UCSD-AML1 (cell line): Measurements from ENCODE around the gene KRTAP4-5.
"Not testable (repeated sequence)": the region's sequence is repeated elsewhere in the genome, so short reads cannot be mapped to it uniquely, and the experiment has no call there.

Experiments used
- DNase-seq: peaks from one replicate; lab custom pipeline; 2025; ENCODE audit not compliant: unreplicated experiment; lab: John Stamatoyannopoulos, UW

KRTAP4-5 gene

DNA sequence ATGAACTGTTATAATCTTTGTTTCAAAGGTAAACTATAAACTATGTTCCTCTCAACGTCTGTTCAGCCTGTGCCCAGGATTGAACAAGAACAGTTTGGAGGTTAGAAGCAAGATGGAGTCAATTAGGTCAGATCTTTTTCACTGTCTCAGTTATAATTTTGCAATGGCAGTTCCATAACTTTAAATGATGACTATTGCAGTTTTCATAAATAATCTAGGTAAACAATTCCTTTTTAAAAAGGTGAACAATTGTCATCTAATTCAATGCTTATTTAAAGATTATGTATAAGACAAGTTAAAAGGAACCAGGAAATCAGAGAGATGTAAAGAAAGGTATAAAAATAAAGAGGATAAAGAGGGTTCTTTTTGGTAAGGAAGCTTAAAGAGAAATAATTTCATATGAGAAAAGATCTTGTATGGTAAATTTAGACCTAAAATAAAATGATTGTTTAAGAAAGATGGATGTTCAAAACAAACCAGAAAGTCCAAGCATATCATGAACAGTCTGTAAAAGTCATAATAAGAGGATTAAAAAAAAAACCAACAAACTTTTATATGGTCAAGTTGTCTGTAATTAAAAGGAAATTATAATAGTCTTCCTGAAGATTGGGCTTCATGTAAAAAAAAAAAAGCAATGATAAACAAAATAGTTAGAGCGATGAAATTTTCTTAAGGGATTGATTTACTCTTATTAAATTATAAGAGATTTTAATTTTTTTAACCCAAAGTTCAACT is 38.3 kb downstream of the KRTAP4-5 start:
- DNase-seq: no peak

DNA sequence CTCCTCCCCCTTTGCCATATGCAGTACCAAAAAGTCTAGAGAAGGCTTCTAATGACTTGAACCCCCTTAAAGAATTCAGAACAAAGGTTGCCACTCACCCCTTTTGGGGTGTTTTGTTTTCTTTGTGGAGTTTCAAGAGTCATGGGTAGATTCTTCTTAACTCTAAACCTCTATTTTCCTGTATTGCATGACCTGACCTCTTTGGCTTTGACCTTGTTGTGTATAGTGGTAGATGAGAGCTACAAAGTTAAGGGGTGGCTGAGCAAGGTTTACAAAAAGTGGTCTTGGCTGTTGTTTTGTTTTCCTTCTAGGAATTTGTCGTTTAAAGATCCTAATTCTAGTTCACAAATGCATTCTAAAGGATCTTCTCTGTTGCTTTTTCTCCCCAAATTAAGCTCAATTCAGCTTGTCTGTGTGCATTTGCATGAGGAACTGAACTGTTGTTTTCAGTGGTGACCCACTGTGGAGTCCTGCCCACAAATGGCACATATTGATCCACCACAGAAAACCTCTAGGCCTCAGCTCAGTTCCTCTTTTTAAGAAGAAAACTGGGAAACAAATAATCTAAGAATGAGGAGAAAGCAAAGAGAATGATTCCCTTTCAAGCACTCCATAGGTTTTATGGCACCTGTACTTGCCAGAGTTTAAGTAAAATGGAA is 40.8 kb downstream of the KRTAP4-5 start:
- DNase-seq: not testable (repeated sequence)

DNA sequence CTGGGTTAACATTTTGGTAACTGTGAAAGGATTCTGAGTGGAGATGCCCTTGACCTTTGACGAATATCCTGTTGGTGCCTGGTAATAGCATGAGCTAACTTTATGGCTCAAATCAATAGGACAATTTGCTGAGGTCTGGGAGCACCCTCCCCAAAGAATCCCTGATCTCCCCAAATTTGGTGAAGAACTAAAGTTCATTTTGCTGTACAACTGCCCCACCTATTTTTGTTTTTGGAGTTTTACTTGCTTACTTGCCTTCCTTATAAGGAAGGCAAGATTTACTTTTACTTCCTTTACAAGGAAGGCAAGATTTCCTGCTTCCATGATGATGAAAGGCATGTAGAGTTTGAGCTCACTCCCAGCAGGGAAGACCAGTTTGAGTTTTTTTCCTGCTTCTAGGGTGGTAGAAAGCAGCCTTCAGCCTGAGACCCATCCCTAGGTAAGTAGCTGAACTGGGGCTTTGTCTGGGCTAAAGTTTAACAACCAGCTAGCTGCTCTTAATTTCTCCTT is 41.6 kb downstream of the KRTAP4-5 start:
- no peak for DNase-seq

DNA sequence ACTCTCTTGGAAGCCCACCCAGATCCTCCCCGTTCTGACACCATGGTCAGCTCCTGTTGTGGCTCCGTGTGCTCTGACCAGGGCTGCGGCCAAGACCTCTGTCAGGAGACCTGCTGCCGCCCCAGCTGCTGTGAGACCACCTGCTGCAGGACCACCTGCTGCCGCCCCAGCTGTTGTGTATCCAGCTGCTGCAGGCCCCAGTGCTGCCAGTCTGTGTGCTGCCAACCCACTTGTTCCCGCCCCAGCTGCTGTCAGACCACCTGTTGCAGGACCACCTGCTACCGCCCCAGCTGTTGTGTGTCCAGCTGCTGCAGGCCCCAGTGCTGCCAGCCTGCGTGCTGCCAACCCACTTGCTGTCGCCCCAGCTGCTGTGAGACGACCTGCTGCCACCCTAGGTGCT is 44.3 kb downstream of the KRTAP4-5 start, which contains the start of gene KRTAP4-9:
Gene KRTAP4-9 (plus strand): TSS at position 43 of the 400 bp plus-strand sequence. CDS start 0 bp downstream, at position 43.
- DNase-seq: not testable (repeated sequence)

DNA sequence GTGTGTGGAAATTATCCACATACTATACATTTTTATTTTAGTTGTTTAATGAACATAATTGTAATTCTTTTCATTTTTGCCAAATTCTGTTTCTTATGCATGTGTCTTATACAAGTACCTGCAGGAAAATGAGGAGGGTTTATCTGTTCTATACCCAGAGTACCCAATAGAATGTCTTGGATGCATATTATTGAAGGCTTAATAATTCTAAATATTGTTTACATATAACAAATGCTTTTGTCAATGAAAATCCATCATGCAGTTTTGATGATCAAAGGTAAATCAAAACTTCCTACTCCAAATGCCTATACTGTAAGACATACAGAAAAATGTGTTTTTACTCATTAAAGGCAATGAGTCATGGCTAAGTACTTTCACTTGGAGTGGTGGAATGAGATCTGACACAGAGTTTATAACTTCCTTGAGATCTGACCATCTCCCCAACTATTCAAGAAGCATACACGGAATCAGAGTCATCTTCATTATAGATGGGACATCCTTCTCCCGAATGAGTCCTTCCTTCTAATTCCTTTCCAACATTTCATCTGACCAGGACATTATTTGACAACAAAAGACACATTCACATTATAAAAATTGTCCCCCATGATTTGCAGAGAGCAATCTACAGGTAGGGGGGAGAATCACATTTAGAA is 45.1 kb downstream of the KRTAP4-5 start:
- not testable (repeated sequence) for DNase-seq

DNA sequence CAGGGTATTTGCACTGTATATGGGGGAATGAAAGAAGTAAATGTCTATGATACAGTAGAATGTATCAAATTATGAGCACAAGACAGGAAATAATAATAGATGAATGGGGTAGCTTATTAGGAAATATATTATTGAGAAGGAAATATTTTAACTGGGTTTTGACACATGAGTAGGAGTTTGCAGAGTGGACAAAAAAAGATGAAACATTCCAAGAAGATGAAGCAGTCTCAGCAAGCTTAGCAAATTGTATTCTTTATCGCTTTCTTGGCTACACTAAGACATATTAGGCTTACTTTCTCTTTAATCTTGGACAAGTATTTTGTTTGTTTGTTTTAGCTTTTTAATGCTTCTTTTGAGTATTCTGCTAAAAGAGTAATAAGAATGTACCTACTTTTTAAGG is 45.7 kb downstream of the KRTAP4-5 start:
- DNase-seq: no peak

DNA sequence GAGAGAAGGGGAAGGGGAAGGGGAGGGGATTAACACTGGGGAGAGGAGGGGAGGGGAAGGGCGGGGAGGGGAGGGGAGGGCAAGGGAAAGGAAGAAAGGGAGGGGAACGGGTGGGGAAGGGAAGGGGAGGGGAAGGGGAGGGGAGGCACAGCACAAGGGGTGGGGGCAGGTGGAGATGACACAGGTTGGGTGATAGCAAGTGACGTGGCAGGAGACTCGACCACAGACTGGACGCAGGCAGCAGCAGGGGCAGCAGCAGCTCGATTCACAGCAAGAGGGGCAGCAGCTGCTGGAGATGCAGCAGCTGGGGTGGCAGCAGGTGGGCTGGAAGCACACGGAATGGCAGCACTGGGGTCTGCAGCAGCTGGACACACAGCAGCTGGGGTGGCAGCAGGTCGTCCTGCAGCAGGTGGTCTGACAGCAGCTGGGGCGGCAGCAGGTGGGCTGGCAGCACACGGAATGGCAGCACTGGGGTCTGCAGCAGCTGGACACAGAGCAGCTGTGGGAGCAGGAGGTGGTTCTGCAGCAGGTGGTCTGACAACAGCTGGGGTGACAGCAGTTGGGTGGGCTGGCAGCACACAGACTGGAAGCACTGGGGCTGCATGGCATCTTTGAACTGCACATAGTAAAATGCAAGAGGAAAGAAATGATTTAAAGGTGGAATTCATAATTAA is 47.9 kb downstream of the KRTAP4-5 start, which contains the start of gene KRTAP4-16:
Gene KRTAP4-16 (minus strand): TSS at position 624 of the 674 bp plus-strand sequence. CDS start 0 bp downstream, at position 624.
- no peak for DNase-seq

DNA sequence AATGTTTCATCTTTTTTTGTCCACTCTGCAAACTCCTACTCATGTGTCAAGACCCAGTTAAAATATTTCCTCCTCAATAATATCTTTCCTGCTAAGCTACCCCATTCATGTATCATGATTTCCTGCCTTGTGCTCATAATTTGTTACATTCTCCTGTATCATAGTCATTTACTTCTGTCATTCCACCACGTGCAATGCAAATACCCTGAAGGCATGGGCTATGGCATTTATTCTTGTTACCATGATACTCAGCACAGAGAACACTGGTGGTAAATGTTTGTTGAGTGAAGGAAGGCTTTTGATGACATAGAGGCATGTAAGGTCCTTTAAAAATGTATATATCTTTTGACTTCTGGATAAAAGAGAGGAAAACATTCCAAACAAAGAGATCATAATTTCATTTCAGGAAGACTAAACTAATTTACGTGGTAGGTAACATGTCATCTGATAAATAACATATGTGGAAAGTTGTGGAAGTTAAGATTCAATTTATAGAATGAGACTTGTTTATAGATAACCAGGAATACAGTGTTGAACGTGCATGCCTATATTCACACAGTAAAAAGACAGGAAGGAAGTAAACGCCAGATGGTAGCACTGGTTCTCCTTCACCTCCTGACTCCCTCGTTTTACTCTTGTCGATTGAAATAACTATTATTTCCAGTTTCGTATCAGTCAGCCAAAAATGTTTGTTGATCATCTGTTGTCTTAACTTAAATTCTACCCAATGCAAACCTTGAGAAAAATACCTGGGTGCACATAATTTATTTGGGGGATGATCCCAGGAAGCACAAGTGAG is 49.7 kb downstream of the KRTAP4-5 start:
- DNase-seq: not testable (repeated sequence)
